Measurements from ENCODE around the gene TTBK1.
A peak's percentile ranks its signal among the peaks of the same experiment; 100 is the strongest.

The TTBK1 gene

GRCh38 chr6:43273707-43274106 is 30.4 kb downstream of the TTBK1 start:
- no peak for DNase-seq (ENCODE audit: low spot score)

GRCh38 chr6:43274127-43274915 is 31.0 kb downstream of the TTBK1 start:
- no peak for DNase-seq (ENCODE audit: low spot score)

DNA sequence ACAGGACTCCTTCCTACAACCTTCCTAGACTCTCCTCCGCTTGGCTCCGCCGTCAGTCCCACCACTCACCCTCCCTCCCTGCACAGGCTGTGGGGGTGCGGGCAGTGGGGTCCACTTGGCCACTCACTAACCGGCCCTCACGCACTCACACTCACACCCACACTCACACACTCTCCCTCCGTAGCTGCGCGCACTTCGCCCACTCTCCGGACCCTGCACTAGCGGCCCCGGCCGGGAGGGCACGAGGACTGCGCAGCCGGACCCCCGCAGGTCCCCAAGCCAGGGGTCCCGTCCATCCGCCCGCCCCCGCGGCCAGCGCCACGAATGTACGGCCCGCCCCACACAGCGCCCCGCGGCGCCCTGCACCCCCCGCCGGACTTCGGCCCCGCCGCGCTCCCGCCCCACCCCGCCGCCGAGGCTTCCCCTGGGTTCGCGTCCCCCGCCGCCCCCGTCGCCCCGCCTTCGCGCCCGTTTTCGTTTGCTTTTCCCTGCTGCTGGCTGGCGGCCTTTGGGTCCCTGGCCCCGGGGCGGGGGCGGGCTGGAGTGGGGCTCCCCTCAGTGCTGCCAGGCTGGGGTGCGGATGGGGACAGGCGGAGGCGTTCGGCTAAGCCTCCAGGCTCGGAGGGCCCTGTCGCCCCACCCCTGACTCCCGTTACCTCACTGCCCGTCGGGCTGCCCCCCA is 31.8 kb downstream of the TTBK1 start:
- no peak for DNase-seq (ENCODE audit: low spot score)

DNA sequence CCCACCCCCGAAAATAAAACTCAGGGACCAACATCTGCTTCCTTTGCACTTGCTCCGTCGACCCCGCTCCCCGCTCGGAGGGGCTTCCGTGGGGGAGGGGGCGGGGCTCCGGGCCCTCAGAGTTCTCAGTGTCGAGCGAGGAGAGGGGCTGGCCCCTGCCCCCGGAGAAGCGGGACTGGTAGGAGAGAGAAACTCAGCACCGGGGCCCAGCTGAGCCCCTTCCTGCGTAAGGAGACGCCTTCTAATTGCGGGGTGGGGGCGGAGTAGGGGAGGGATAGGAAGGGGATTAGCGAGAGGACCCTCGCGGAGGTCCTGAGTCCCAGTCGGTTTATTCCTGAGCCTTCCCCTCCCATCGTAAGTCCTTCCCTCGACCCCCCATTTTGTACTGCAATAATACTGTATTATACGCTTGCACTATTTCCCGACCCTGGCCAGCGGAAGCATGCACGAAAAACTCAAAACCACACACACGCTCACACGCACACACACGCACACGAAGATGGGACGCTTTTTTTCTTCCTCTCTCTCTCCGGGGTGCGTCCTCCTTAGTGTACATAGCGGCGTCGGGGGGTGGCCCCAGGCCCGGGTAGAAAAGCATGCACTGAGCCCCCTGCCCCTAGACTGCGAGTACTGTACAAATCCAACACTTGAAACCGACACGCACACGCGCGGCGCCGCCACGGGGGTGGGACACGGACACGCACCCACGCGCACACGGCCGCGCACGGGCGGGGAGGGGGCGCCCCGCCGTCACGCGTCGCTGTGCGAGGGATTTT is 32.7 kb downstream of the TTBK1 start:
- DNase-seq (ENCODE audit: low spot score) = peak; percentile 59

- DNase-seq (ENCODE audit: low spot score) = no peak
Observed at GRCh38 chr6:43276577-43277305, 33.5 kb downstream of the TTBK1 start.

DNA sequence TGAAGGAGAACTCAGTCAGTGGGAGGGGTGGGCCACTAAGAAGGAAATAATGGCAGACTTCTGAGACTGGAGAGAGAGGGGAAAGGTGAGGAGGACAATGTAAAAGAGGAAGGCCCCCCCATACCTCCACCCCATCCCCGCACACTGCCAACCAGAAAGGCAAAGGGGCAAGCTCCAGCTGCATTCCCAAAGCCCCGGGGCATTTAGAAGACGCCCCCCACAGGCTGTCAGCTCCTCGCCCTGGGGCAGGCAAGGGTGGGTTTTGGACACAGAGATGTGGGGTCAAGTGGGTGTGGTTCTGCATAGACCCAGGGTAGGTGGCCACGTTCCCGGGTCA is 34.0 kb downstream of the TTBK1 start:
- DNase-seq (ENCODE audit: low spot score) = no peak

GRCh38 chr6:43277643-43278523 is 34.6 kb downstream of the TTBK1 start:
- no peak for DNase-seq (ENCODE audit: low spot score)

DNA sequence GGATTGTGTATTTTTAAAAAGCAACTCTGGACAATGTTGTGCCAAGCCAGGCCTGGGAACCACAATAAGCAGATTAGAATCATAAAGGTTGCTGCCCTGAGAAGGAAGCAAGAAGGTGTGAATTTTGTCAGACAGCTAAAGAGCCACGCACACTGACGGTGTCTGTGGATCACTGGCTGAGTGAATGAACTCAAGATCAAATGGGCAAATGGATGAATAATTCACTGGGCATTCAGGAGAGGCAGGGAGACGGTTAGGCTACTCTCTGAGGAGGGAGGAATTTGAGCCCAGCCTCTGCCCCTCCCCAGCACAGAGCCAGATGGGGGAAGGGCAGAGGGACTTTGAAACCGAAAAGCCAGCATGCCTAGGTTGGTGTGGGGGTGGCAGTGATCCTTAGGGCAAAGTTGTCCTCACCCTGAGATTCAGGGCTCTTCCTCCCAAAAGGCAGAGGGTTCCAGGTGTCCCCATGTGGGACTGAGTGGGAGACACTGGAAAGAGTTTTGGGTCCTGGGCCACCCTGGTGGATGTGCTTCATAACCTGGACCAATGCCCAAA is 35.3 kb downstream of the TTBK1 start:
- no peak for DNase-seq (ENCODE audit: low spot score)

- DNase-seq (ENCODE audit: low spot score) = no peak
Observed at GRCh38 chr6:43280234-43280633, 37.0 kb downstream of the TTBK1 start.

- DNase-seq (ENCODE audit: low spot score) = no peak
Observed at GRCh38 chr6:43282060-43282459, 38.8 kb downstream of the TTBK1 start.

DNA sequence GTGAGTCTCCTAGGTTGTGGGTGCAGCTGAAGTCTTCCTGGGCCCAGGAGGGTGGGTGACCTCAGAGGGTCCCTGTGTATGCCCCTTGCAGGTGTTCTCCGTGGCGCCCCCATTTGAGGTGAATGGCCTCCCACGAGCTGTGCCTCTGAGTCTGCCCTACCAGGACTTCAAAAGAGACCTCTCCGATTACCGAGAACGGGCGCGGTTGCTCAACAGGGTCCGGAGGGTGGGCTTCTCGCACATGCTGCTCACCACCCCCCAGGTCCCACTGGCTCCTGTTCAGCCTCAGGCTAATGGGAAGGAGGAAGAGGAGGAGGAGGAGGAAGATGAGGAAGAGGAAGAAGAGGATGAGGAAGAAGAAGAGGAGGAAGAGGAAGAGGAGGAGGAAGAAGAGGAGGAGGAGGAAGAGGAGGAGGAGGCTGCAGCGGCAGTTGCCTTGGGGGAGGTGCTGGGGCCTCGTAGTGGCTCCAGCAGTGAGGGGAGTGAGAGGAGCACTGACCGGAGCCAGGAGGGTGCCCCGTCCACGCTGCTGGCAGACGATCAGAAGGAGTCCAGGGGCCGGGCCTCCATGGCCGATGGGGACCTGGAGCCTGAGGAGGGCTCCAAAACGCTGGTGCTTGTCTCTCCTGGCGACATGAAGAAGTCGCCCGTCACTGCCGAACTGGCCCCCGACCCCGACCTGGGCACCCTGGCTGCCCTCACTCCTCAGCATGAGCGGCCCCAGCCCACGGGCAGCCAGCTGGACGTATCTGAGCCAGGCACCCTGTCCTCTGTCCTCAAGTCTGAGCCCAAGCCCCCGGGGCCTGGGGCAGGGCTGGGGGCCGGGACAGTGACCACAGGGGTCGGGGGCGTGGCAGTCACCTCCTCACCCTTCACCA is 39.6 kb downstream of the TTBK1 start:
- DNase-seq (ENCODE audit: low spot score) = no peak

- no peak for DNase-seq (ENCODE audit: low spot score)
Observed at GRCh38 chr6:43283514-43283901, 40.2 kb downstream of the TTBK1 start.

- no peak for DNase-seq (ENCODE audit: low spot score)
Observed at GRCh38 chr6:43283905-43284304, 40.6 kb downstream of the TTBK1 start.

DNA sequence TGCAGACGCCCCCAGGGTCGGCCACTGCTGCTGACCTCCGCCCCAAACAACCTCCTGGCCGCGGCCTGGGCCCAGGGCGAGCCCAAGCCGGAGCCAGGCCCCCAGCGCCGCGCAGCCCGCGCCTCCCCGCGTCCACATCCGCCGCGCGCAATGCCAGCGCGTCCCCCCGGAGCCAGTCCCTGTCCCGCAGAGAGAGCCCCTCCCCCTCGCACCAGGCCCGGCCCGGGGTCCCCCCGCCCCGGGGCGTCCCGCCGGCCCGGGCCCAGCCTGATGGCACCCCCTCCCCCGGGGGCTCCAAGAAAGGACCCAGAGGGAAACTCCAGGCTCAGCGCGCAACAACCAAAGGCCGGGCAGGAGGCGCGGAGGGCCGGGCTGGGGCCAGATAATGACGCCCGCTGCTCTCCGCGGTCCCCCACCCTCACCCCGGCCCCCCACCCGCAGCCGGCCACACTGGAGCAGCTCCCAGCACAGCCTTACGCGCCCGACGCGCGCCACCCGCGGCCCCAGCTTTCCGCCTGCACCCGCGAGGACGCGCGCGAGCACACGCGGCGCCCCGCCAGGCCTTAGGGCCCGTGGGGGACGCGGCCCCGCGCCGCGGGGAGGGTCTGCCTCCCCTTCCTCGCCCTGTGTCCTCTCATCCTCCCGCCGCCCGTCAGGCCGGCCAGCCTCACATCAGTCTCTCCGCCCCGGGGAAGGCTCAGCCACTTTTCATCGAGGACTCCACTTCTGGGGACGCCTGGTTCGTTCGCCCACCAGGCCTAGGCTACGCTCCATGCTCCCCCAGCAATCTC is 41.9 kb downstream of the TTBK1 start:
- no peak for DNase-seq (ENCODE audit: low spot score)

GRCh38 chr6:43285832-43286231 is 42.6 kb downstream of the TTBK1 start:
- no peak for DNase-seq (ENCODE audit: low spot score)

GRCh38 chr6:43286456-43286979 is 43.2 kb downstream of the TTBK1 start:
- no peak for DNase-seq (ENCODE audit: low spot score)

- DNase-seq (ENCODE audit: low spot score) = no peak
Observed at GRCh38 chr6:43286980-43287716, 43.9 kb downstream of the TTBK1 start.

Data from D341Med (cell line).